Small intestine (tissue), 7 donors: ENCODE results near the gene AMZ1. TPM values are rescaled to one million over a fixed set of nuclear protein-coding genes. Genes with fewer than 3 reads are reported as not detected.

Experiments
- DNase-seq, 2 donors: peaks; one replicate each; pipeline versions ENCODE4 v3.0.0 to v3.0.0-alpha.2; 2013
- FAIRE-seq: peaks from 2 replicates; lab custom pipeline; 2012; peaks lifted over from hg19 to GRCh38; lab: Jason Lieb, UNC
- H3K27ac ChIP-seq, 3 donors: one replicate each; pipeline ENCODE4 v1.5.1; 2013; ENCODE audit warnings: low read length in 2 of 3, mild to moderate bottlenecking in 2 of 3, control low read depth in 1 of 3, inconsistent platforms in 1 of 3, low read depth in 1 of 3, moderate library complexity in 1 of 3
- H3K27me3 ChIP-seq, 3 donors: one replicate each; pipeline ENCODE4 v1.6.1; 2013; ENCODE audit warnings: low read length in 3 of 3, inconsistent platforms in 1 of 3; ENCODE audit not compliant: control insufficient read depth in 3 of 3, insufficient read depth in 3 of 3
- H3K36me3 ChIP-seq, 3 donors: one replicate each; pipeline ENCODE4 v1.6.1; 2013; ENCODE audit warnings: low read length in 3 of 3, inconsistent platforms in 1 of 3, low read depth in 1 of 3, mild to moderate bottlenecking in 1 of 3, moderate library complexity in 1 of 3; ENCODE audit not compliant: control insufficient read depth in 3 of 3, insufficient read depth in 2 of 3
- H3K4me1 ChIP-seq, 3 donors: one replicate each; pipeline ENCODE4 v1.6.1; 2013; ENCODE audit warnings: low read length in 2 of 3, inconsistent platforms in 1 of 3, low read depth in 1 of 3, mild to moderate bottlenecking in 1 of 3, moderate library complexity in 1 of 3; ENCODE audit not compliant: control insufficient read depth in 3 of 3, insufficient read depth in 2 of 3
- H3K4me3 ChIP-seq, 3 donors: one replicate each; pipeline ENCODE4 v1.5.1; 2013; ENCODE audit warnings: low read length in 3 of 3, control low read depth in 1 of 3, inconsistent platforms in 1 of 3, low read depth in 1 of 3, mild to moderate bottlenecking in 1 of 3, moderate library complexity in 1 of 3
- H3K9me3 ChIP-seq, 2 donors: one replicate each; pipeline ENCODE4 v1.6.1; 2013; ENCODE audit warnings: low read depth in 1 of 2, low read length in 1 of 2; ENCODE audit not compliant: control insufficient read depth in 2 of 2, insufficient read depth in 1 of 2
- WGBS, 3 donors: extraction: QIAGEN DNeasy Blood & Tissue Kit; methylation state at CpG; one replicate each; pipeline ENCODE4 v1.1.7; 2013; 5-methylcytosine and 5-hydroxymethylcytosine counted together
- polyA plus RNA-seq, 4 donors: library from polyadenylated mRNA; stranded (reverse) in 3 of 4; unstranded in 1 of 4; fragments of 200-250 nt in 3 of 4; fragments of 120-200 nt in 1 of 4; gene quantifications; one replicate each; pipeline versions ENCODE4 v1.2.1 to v1.2.3, GENCODE V29; 2013
- donor health status: healthy with polysubstance abuse.
- donor health status: control.
- donor health status: control.
- donor health status: Bipolar disorder and iron deficiency.
- donor health status: healthy.

The AMZ1 gene
- polyA plus RNA-seq, 4 donors, result 0.07 to 0.24 TPM; not detected in 2

DNA sequence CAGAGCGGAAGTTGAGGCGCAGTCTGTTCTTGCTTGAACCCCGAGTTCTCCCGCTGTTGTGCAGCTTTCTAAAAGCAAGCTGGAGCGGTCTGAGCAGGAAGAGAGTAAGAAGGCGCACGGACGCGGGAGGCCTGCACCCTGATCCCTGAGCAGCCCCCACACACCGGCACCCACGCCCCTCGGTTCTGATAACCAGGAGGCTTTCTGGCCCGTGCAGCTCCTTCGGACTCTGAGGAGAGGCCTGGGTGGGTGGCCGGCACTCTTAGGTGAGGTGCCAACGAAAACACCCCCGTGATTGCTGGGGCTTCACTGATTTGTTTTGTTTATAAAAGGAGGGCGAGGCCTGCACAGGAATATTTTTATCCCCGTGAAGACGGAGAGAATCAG is 28.9 kb downstream of the AMZ1 start:
- Histone ChIP-seq H3K4me1 (peaks cover 2 to 34% (median 8%) of the 10 kb centered on the region in 3 donors), H3K9me3 (peaks cover 0 to 8% of the 10 kb centered on the region in 2 donors), H3K27ac (peak overlapping the region in 2 of 3 donors; percentile 55 to 83), H3K36me3 (peaks cover 0 to 62% (median 0%) of the 10 kb centered on the region in 3 donors), H3K27me3 (no peaks in the 10 kb centered on the region), H3K4me3 (no peak overlapping the region)
- 48 to 63% (median 58%) methylated on average over 20 of the region's 20 CpGs for WGBS, 3 donors
- FAIRE-seq (no peak), DNase-seq (no peak)

DNA sequence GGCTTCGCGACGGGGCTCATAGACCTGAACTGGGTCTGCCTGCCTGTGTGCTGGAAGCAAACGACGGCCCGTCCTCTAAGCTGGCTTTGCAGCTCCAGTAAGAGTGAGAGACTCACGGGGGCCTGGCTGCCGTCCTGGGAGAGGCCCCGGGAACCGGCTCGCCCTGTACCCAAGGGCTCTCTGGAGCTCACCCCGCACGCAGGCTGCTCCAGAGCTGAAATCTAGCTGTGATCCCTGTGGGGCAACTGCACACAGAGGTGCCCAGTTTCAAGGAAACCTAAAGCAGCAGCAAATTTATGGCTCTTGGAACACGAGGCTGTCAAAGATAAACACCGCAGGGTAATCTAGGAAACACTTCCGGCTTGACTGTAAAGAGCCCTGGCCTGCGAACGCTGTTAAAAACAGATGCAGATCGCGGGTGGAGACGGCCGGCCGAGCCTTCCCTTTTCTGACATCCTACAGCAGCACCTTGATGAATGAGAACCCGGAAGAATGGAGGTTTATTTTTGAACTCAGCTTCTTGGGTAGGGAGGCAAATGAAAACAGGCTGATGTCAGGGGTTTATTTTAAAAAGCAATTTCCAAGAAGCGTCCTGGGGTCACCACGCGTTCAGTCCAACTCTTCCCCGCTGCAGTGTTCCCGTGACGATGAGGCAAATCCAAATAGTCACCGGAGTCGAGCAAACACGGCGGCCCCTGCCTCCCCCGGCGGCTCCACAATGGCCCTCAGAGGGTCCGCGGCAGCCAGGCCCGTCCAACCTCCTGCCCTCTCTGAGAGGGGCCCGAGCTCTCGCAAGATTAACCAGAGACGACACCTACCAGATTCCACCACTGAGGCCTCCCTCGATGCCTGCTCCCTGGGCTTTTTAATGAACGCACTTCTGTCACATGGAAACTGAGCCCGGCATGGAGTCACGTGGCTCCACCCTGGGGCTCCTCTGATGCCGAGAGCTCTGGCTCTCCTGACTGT is 29.6 kb downstream of the AMZ1 start:
- FAIRE-seq (no peak), DNase-seq (peak; percentile 84 to 92)
- Histone ChIP-seq H3K27me3 (no peaks in the 10 kb centered on the region), H3K9me3 (peaks cover 0 to 8% of the 10 kb centered on the region in 2 donors), H3K27ac (peak overlapping the region in 2 of 3 donors; percentile 55 to 83), H3K4me1 (peaks cover 2 to 34% (median 8%) of the 10 kb centered on the region in 3 donors), H3K4me3 (no peak overlapping the region), H3K36me3 (peaks cover 0 to 60% (median 0%) of the 10 kb centered on the region in 3 donors)
- WGBS, 3 donors, result 34 to 47% (median 37%) methylated on average over 47 of the region's 47 CpGs

DNA sequence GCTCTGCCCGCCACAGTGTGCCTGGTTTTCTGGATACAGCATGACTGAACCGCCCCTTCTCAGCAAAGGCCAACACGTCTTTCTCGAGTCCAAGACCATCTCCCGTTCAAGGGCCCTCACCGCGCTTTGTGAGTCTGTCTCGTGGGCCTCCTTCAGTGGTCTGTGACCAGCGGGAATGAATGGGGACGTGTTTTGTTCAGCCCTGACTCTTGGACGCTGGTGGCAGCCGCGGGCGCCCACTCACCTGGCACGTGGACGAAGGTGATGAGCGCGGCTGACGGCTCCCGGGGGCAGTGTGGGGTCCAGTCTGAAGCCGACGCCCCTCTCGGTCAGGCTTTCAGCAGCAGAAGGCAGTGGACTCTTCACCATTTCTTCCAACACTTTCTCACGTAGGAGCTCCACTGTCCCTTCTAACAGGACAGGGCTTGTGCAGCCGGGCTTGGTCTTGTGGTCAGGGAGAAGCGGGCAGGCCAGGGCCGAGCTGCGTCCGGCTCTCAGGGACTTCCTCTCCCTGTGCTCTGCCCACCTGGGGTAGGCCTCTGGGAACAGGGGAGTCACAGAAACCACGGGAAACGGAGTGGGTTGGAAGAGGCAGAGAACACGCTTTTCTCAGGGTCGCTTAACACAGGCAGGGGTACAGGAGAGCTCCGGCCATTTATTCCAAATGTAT is 30.4 kb downstream of the AMZ1 start:
- Histone ChIP-seq H3K4me3 (no peak overlapping the region), H3K4me1 (peaks cover 2 to 34% (median 8%) of the 10 kb centered on the region in 3 donors), H3K27ac (peak overlapping the region in 2 of 3 donors; percentile 55 to 83), H3K27me3 (no peaks in the 10 kb centered on the region), H3K9me3 (peaks cover 0 to 8% of the 10 kb centered on the region in 2 donors), H3K36me3 (peaks cover 0 to 67% (median 0%) of the 10 kb centered on the region in 3 donors)
- DNase-seq (no peak), FAIRE-seq (no peak)
- 92 to 93% (median 93%) methylated on average over 33 to 34 of the region's 34 CpGs for WGBS, 3 donors

DNA sequence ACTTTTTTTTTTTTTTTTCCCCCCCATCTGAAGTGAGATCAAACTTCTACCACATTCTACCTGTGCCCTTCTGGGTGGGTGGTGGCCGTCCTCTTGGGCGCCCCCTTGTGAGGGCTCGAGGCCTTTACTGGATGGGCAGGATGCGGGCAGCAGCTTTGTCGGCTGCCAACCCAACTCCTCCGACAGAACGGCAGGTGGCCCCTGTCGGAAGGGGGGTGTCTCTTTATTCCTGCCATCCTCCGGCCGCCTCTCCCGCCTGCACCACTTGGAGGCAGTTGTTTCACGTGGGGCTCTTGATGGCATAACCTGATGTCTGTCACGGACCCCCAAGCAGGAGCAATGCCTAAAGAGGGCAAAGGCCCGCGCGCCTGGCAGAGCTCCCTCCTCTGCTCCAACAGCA is 31.0 kb downstream of the AMZ1 start:
- FAIRE-seq (no peak), DNase-seq (peak in 1 of 2 donors; percentile 20)
- Histone ChIP-seq H3K4me1 (peaks cover 2 to 34% (median 8%) of the 10 kb centered on the region in 3 donors), H3K4me3 (no peak overlapping the region), H3K9me3 (peaks cover 0 to 8% of the 10 kb centered on the region in 2 donors), H3K27me3 (no peaks in the 10 kb centered on the region), H3K27ac (no peak overlapping the region), H3K36me3 (peaks cover 0 to 66% (median 0%) of the 10 kb centered on the region in 3 donors)
- WGBS, 3 donors, result 80 to 82% (median 81%) methylated on average over 16 of the region's 16 CpGs

DNA sequence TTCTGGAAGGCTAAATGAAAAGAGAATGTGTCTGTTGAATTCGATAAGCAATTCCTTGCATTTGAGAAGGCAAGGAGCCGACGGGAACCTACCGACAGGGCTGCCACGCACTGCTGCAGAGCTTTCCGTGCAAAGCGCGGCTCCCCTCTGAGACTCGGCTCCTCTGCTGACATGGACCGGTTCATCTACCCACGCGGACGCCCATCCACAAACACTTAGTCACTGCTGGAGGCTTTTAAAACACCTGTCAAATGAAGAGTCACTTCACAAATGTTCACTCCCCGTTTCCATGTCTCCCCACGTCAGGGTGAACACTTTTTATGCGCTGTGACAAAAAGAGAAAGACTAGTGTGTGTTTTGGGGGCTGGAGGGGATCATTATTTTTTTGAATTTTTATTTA is 32.0 kb downstream of the AMZ1 start:
- no peak for FAIRE-seq
- Histone ChIP-seq H3K9me3 (peaks cover 0 to 1% of the 10 kb centered on the region in 2 donors), H3K27ac (no peak overlapping the region), H3K4me3 (no peak overlapping the region), H3K36me3 (peaks cover 0 to 66% (median 0%) of the 10 kb centered on the region in 3 donors), H3K27me3 (no peaks in the 10 kb centered on the region), H3K4me1 (peaks cover 2 to 34% (median 8%) of the 10 kb centered on the region in 3 donors)
- no peak for DNase-seq
- WGBS, 3 donors, result 89 to 94% (median 93%) methylated on average over 16 of the region's 16 CpGs

DNA sequence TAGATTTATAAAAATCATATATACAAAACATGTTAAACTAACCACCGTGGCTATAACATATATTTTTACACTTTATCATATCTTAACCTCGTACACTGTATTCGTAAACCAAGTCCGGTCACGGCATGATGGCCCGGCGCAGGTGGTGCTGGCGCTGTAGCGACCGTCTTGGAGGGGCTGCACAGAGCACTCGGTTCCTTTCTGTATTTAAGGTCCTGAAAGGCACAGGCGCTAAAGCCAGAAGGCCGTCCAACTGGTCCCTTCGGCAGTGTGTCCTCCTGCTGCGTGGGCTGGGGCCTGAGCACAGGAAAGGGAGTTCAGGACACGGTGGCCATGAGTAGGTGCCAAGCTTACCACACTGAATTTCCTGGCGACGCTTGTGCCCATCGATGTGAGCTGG is 33.8 kb downstream of the AMZ1 start:
- Histone ChIP-seq H3K9me3 (no peaks in the 10 kb centered on the region), H3K36me3 (peaks cover 0 to 76% (median 0%) of the 10 kb centered on the region in 3 donors), H3K4me1 (peaks cover 2 to 16% (median 6%) of the 10 kb centered on the region in 3 donors), H3K4me3 (no peak overlapping the region), H3K27me3 (no peaks in the 10 kb centered on the region), H3K27ac (no peak overlapping the region)
- WGBS, 3 donors, result 96% methylated on average over 19 of the region's 19 CpGs
- DNase-seq, result no peak
- FAIRE-seq, result no peak

DNA sequence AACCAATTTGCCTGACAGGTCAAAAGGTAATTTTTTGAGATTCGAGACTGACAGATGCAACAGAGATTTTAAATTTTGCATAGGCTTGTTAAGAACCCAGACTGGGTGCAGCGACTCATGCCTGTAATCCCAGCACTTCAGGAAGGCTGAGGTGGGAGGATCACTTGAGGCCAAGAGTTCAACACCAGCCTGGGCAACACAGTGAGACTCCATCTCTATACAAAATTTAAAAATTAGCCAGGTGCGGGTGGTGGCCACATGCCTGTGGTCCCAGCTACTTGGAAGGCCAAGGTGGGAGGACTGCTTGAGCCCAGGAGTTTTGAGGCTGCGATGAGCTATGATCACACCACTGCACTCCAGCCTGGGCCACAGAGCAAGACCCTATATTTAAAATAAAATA is 34.6 kb downstream of the AMZ1 start:
- FAIRE-seq (no peak), DNase-seq (no peak)
- Histone ChIP-seq H3K27ac (no peak overlapping the region), H3K4me3 (no peak overlapping the region), H3K36me3 (peaks cover 0 to 81% (median 0%) of the 10 kb centered on the region in 3 donors), H3K4me1 (peaks cover 0 to 10% (median 0%) of the 10 kb centered on the region in 3 donors), H3K9me3 (no peaks in the 10 kb centered on the region), H3K27me3 (no peaks in the 10 kb centered on the region)
- 93 to 95% (median 94%) methylated on average over 4 of the region's 4 CpGs for WGBS, 3 donors
